DND-41 (cell line): Measurements from ENCODE around the gene MRPL55.

Experiments
- CTCF ChIP-seq: IDR thresholded peaks from 2 replicates; pipeline ENCODE4 v1.5.1; 2012; ENCODE audit warnings: borderline replicate concordance, low read length, moderate library complexity, mild to moderate bottlenecking; ENCODE audit not compliant: poor library complexity, severe bottlenecking; ENCODE audit errors: extremely low read depth
- EZH2 ChIP-seq: IDR thresholded peaks from 3 replicates; pipeline ENCODE4 v1.6.1; 2012; ENCODE audit warnings: borderline replicate concordance, low read depth, mild to moderate bottlenecking, moderate library complexity, low read length, inconsistent platforms; ENCODE audit not compliant: severe bottlenecking

DNA sequence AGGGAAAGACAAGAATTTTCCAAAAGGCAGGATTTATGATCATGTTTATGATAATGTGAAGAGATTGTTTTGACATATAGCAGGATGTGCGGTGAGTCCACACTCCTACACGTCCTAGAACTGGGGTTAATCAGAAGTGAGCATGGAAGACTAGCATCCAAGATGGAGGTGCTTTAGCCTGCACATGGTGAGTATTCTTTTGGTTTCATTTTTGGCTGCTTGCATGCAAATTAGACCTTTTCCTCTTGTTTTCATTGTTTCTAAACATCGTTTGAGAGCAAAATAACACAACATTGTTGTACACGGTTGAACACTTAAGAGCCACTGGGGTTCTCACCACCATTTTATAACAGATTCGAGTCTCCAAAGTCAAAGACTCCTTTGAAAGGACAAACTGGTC is 16.1 kb upstream of the MRPL55 start:
- no peak for TF ChIP-seq CTCF
- TF ChIP-seq EZH2 = no peak
